Pancreas (tissue), 10 donors: ENCODE measurements around the gene CNR2. TPM values are rescaled to one million over a fixed set of nuclear protein-coding genes. Genes with fewer than 3 reads are reported as not detected.
"Not testable (repeated sequence)": the region's sequence is repeated elsewhere in the genome, so short reads cannot be mapped to it uniquely, and the experiment has no call there.

Experiments used
- ATAC-seq, 4 donors: fragments of 200-7000 bp; cut with Tn5 transposase; one replicate each; pipeline versions ENCODE4 v1.8.0 to v1.9.1; 2020; ENCODE audit warnings: mild to moderate bottlenecking in 4 of 4, moderate library complexity in 4 of 4
- DNase-seq, 6 donors: peaks; one replicate each; pipeline ENCODE4 v3.0.0-alpha.2; 2020
- FAIRE-seq: peaks from 2 replicates; lab custom pipeline; 2012; peaks lifted over from hg19 to GRCh38; lab: Jason Lieb, UNC
- H3K27ac ChIP-seq, 4 donors: fragments of 200-600 bp; sonication (generic); 1 replicate in 3 of 4; 2 replicates in 1 of 4; pipeline versions ENCODE4 v1.5.0 to v1.8.0; 2020
- H3K27me3 ChIP-seq, 4 donors: fragments of 200-600 bp; one replicate each; pipeline ENCODE4 v1.8.0; 2021
- H3K36me3 ChIP-seq, 3 donors: fragments of 200-600 bp; sonication (generic) in 1 of 3; one replicate each; pipeline versions ENCODE4 v1.5.0 to v1.8.0; 2020 to 2021
- H3K4me1 ChIP-seq, 3 donors: fragments of 200-600 bp; one replicate each; pipeline ENCODE4 v1.8.0; 2021
- H3K4me3 ChIP-seq, 4 donors: fragments of 200-600 bp; sonication (generic) in 2 of 4; one replicate each; pipeline versions ENCODE4 v1.5.0 to v1.8.0; 2020 to 2021
- H3K9me3 ChIP-seq, 4 donors: fragments of 200-600 bp; one replicate each; pipeline ENCODE4 v1.8.0; 2021
- WGBS, 2 donors: extraction: QIAGEN DNeasy Blood & Tissue Kit; methylation state at CpG; one replicate each; pipeline ENCODE4 v1.1.7; 2013; 5-methylcytosine and 5-hydroxymethylcytosine counted together
- intact Hi-C, 3 donors: fragments of 100-400 bp; cut with DNase I; formaldehyde crosslinking; loops; one replicate each; pipeline versions ENCODE4 v1.11.1 to v1.14.2; 2022
- polyA plus RNA-seq, 2 donors: library from polyadenylated mRNA; stranded (reverse); fragments of 200-250 nt; gene quantifications; one replicate each; pipeline ENCODE4 v1.2.3, GENCODE V29; 2013
- total RNA-seq, 6 donors: library from RNA; stranded (reverse); fragmentation: NEBNext Ultra II Directional in 4 of 6; extraction: Animal tissue kit (Norgen Biotek cat#: 25700) in 4 of 6; gene quantifications; one replicate each; pipeline versions ENCODE4 v1.2.1 to v1.2.4, GENCODE V29; 2021 to 2023
- TF ChIP-seq, protein P1 (sequence below), 4 donors: fragments of 200-600 bp; sonication (generic) in 3 of 4; IDR thresholded peaks; one replicate each; pipeline versions ENCODE4 v1.5.0 to v1.8.0; 2021; ENCODE audit warnings: antibody characterized with exemption in 4 of 4
- donor health status: healthy with polysubstance abuse.
- donor health status: DM: no; HTN: no; CAD: no; lungs with moderate emphysema.
- donor health status: DM: no; HTN: no; CAD: no.
- donor health status: control.
- donor health status: control.
- donor health status: Bipolar disorder and iron deficiency.
- donor health status: DM: yes; HTN: yes; CAD: no.
- donor health status: DM: no; HTN: no; CAD: no.
- donor health status: DM: no; HTN: no; CAD: no.
- donor health status: DM: yes; HTN: yes; CAD: no.

Gene CNR2
- total and polyA plus RNA-seq, 8 donors = not detected

DNA sequence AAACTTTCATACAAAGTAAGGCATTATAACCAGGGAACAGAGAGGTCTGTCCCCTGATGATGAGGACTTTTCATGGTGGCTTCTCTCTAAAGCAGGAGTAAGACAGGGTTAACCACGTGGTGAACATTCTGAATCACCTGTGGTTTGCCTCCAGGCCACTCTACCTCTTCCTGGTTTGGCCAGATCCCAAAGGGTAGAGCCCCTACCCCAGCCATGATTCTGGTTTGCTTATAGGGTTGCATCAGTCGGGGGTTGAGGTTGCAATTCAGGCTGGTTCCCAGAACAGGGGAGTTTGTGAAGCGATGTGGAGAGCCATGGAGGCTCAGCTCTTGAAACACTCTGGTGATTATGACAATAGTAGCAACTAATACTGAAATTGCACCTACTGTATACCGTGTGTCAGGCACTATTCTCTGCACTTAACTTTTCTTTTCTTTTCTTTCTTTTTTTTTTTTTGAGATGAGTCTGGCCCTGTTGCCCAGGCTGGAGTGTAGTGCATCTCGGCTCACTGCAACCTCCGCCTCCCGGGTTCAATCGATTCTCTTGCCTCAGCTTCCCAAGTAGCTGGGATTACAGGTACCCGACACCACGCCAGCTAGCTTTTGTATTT, 8.3 kb downstream of the CNR2 start:
- H3K27ac ChIP-seq = no peak overlapping the region
- H3K9me3 ChIP-seq = no peaks in the 10 kb centered on the region
- no peaks in the 10 kb centered on the region for H3K36me3 ChIP-seq
- H3K4me3 ChIP-seq = no peak overlapping the region
- WGBS, 2 donors = 78 to 81% methylated on average over 10 of the region's 10 CpGs
- H3K27me3 ChIP-seq = peaks cover 0 to 6% (median 0%) of the 10 kb centered on the region in 4 donors
- ATAC-seq (no peak), FAIRE-seq (no peak), DNase-seq (no peak)
- intact Hi-C loops = no loop called here
- peaks cover 0 to 4% (median 0%) of the 10 kb centered on the region in 3 donors for H3K4me1 ChIP-seq
- TF ChIP-seq, protein P1, sequence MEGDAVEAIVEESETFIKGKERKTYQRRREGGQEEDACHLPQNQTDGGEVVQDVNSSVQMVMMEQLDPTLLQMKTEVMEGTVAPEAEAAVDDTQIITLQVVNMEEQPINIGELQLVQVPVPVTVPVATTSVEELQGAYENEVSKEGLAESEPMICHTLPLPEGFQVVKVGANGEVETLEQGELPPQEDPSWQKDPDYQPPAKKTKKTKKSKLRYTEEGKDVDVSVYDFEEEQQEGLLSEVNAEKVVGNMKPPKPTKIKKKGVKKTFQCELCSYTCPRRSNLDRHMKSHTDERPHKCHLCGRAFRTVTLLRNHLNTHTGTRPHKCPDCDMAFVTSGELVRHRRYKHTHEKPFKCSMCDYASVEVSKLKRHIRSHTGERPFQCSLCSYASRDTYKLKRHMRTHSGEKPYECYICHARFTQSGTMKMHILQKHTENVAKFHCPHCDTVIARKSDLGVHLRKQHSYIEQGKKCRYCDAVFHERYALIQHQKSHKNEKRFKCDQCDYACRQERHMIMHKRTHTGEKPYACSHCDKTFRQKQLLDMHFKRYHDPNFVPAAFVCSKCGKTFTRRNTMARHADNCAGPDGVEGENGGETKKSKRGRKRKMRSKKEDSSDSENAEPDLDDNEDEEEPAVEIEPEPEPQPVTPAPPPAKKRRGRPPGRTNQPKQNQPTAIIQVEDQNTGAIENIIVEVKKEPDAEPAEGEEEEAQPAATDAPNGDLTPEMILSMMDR (IDR thresholded peaks at IDR 0.05) = no peak

DNA sequence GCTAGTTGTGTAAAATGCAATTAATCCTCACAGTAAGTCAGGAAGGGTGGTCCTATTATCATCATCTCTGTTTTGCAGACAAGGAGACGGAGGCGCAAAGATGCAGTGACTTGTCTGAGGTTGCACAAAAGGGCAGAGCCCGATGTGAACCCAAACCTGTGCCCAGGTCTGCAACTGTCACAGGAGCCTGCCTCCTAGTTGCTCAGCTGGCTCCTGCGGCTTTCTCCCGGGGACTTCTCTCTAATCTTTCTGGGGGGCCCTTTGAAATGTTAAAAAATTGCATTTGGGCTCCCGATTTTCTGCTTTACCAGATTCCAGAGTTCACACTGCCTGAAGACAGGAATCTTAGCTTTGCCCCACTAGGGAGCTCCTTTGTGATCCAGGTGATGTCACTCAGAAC, 9.4 kb downstream of the CNR2 start:
- H3K4me3 ChIP-seq = no peak overlapping the region
- no peaks in the 10 kb centered on the region for H3K9me3 ChIP-seq
- peaks cover 0 to 6% (median 0%) of the 10 kb centered on the region in 4 donors for H3K27me3 ChIP-seq
- 77 to 79% methylated on average over 6 of the region's 6 CpGs for WGBS, 2 donors
- no peaks in the 10 kb centered on the region for H3K36me3 ChIP-seq
- H3K4me1 ChIP-seq = peaks cover 0 to 4% (median 0%) of the 10 kb centered on the region in 3 donors
- no peak for DNase-seq
- H3K27ac ChIP-seq = no peak overlapping the region
- ATAC-seq = no peak
- intact Hi-C loops = no loop called here
- TF ChIP-seq, protein P1 (IDR thresholded peaks at IDR 0.05) = no peak
- FAIRE-seq = no peak

DNA sequence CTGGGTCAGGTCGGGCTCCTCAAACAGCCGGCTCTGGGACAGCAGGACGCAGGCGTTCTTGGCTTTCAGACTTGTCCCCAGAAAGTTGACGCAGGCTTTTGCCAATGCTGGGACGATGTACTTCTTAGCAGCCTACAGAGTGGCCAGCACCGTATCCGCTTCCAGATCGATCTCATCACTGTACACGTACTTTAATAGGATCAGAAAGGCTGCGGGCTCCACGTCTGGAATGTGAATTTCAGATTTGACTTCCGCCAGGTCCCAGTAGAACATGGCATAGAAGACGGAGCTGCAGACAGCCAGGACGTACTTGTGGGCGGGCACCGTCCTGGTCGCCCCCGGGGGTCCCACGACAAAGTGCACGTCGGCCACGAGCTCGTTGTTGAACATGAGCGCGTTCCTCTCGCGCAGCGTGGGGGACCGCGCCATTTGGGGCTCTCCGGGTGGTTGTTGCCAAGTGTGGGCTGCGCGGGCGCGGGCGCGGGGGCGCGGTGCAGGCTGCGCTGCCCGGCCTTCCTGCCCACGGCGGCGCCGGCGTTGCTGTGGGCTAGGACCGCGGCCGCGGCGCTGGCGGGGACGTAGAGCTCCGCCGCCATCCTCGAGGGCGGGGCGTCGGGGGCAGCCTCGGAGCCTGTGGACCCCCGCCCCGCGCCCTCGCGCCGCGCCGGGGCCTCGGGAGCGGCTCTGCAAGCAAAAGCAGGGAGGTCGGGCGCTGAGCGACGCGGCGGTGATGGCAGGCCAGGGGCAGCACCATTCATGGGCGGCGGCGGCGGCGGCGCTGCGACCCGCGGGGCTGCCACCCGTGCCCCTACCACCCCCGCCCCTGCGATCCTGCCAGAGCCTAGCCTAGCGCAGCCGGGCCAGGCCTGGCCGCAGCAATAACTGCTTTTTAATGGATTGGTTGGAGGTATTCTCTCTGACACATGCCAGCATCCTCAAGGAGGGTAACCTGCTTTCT, 10.6 kb downstream of the CNR2 start:
- Histone ChIP-seq H3K36me3 (no peaks in the 10 kb centered on the region), H3K27me3 (peaks cover 0 to 6% (median 0%) of the 10 kb centered on the region in 4 donors), H3K4me1 (no peaks in the 10 kb centered on the region), H3K4me3 (peak overlapping the region in 2 of 4 donors; percentile 34 to 45), H3K27ac (no peak overlapping the region), H3K9me3 (no peaks in the 10 kb centered on the region)
- 19 to 34% methylated on average over 43 to 92 of the region's 92 CpGs for WGBS, 2 donors
- ATAC-seq = peak in 2 of 4 donors; percentile 58 to 69
- no peak for FAIRE-seq
- TF ChIP-seq, protein P1 (IDR thresholded peaks at IDR 0.05) = no peak
- intact Hi-C loops = no loop called here
- DNase-seq = peak in 2 of 6 donors; percentile 36 to 64

DNA sequence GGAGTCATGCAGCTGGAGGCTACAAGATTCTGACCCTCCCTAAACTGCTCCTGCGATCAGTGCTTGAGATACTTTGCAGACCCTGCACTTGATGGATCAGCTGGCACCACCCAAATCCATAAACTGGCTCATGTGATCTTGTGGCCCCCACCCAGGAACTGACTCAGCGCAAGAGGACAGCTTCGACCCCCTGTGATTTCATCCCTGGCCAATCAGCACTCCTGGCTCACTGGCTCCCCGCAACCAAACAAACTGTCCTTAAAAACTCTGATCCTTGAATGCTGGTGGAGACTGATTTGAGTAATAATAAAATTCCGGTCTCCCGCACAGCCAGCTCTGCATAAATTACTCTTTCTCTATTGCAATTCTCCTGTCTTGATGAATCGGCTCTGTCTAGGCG, 13.1 kb downstream of the CNR2 start:
- H3K4me3 ChIP-seq, H3K27me3 ChIP-seq, ATAC-seq, intact Hi-C loops, H3K27ac ChIP-seq, H3K36me3 ChIP-seq, H3K9me3 ChIP-seq, FAIRE-seq, DNase-seq, H3K4me1 ChIP-seq: not testable (repeated sequence)
- 61 to 65% methylated on average over 8 of the region's 8 CpGs for WGBS, 2 donors

DNA sequence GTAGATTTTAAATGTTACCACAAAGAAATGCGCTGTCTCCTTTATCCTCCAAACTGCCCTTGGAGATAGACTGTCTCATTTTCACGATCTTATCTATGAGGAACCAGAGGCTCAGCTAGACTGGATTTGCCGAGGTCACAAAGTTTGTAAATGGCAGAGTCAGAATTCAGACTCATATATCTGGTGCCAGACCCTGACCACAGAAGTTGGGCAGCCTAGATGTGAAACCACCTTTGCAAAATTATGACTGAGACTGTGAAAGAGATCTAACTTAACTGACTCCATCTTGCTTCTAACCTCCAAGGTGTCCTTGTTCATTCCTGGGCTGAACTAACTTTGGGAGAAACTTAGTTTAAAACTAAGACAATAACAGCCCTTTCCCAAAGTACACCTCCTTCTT, 14.1 kb downstream of the CNR2 start:
- TF ChIP-seq, protein P1 (IDR thresholded peaks at IDR 0.05) = no peak
- no peak for DNase-seq
- intact Hi-C loops = no loop called here
- Histone ChIP-seq H3K9me3 (no peaks in the 10 kb centered on the region), H3K27me3 (peaks cover 0 to 6% (median 0%) of the 10 kb centered on the region in 4 donors), H3K36me3 (no peaks in the 10 kb centered on the region), H3K4me1 (no peaks in the 10 kb centered on the region), H3K27ac (no peak overlapping the region), H3K4me3 (no peak overlapping the region)
- 54 to 67% methylated on average over 3 of the region's 3 CpGs for WGBS, 2 donors
- no peak for ATAC-seq
- no peak for FAIRE-seq
